Uterus (tissue), 2 donors: ENCODE results near the gene KMT2A.

ENCODE experiments used
- POLR2A ChIP-seq, 2 donors: fragments of 450-650 bp; IDR thresholded peaks; one replicate each; pipeline ENCODE4 v1.6.1; 2016; ENCODE audit warnings: antibody characterized with exemption in 2 of 2, mild to moderate bottlenecking in 1 of 2, moderate library complexity in 1 of 2
- TF ChIP-seq, protein P1 (sequence below), 4 experiments: fragments of 200-600 bp in 2 of 4; fragments of 450-650 bp in 2 of 4; sonication (generic) in 2 of 4; IDR thresholded peaks; one replicate each; pipeline ENCODE4 v1.5.1; 2016 to 2019; ENCODE audit warnings: antibody characterized with exemption in 4 of 4, mild to moderate bottlenecking in 2 of 4, moderate library complexity in 1 of 4

DNA sequence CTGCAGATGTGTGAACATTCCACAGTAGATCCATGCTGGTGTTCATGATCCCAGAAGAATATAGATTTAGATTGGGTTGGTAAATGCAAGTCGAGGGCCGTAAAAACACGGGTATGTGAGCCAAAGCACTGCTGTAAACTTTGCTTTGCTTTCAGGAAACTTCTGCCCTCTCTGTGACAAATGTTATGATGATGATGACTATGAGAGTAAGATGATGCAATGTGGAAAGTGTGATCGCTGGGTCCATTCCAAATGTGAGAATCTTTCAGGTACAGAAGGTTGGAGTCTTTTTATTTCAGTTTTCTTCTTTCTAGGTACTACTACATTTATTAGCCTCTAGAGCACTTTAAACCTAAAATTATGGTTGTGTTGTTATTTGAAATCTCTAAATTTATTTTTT is 54.7 kb downstream of the KMT2A start:
- TF ChIP-seq, protein P1, sequence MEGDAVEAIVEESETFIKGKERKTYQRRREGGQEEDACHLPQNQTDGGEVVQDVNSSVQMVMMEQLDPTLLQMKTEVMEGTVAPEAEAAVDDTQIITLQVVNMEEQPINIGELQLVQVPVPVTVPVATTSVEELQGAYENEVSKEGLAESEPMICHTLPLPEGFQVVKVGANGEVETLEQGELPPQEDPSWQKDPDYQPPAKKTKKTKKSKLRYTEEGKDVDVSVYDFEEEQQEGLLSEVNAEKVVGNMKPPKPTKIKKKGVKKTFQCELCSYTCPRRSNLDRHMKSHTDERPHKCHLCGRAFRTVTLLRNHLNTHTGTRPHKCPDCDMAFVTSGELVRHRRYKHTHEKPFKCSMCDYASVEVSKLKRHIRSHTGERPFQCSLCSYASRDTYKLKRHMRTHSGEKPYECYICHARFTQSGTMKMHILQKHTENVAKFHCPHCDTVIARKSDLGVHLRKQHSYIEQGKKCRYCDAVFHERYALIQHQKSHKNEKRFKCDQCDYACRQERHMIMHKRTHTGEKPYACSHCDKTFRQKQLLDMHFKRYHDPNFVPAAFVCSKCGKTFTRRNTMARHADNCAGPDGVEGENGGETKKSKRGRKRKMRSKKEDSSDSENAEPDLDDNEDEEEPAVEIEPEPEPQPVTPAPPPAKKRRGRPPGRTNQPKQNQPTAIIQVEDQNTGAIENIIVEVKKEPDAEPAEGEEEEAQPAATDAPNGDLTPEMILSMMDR (IDR thresholded peaks at IDR 0.05) = no peak
- TF ChIP-seq POLR2A (IDR thresholded peaks at IDR 0.05) = no peak
